ENCODE data around the gene STX5.

DNA sequence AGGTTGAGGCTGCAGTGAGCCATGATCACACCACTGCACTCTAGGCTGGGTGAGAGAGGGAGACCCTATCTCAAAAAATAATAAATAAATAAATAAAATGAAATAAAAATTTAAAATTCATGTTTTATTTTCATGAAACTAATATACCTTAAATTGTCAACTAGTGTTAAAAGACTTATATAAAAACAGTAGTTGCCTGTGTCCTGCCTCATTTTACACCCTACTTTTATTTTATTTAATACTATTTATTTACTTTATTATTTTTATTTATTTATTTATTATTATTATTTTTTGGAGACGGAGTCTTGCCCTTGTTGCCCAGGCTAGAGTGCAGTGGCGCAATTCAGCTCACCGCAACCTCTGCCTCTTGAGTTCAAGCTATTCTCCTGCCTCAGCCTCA is 12.3 kb upstream of the STX5 start:
- TF ChIP-seq, protein P1, sequence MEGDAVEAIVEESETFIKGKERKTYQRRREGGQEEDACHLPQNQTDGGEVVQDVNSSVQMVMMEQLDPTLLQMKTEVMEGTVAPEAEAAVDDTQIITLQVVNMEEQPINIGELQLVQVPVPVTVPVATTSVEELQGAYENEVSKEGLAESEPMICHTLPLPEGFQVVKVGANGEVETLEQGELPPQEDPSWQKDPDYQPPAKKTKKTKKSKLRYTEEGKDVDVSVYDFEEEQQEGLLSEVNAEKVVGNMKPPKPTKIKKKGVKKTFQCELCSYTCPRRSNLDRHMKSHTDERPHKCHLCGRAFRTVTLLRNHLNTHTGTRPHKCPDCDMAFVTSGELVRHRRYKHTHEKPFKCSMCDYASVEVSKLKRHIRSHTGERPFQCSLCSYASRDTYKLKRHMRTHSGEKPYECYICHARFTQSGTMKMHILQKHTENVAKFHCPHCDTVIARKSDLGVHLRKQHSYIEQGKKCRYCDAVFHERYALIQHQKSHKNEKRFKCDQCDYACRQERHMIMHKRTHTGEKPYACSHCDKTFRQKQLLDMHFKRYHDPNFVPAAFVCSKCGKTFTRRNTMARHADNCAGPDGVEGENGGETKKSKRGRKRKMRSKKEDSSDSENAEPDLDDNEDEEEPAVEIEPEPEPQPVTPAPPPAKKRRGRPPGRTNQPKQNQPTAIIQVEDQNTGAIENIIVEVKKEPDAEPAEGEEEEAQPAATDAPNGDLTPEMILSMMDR (IDR thresholded peaks at IDR 0.05): no peak
- no peak for TF ChIP-seq POLR2A (IDR thresholded peaks at IDR 0.05)

Data from tibial nerve (tissue), 3 donors.